Measurements from ENCODE around the gene BCAP29.

BCAP29 gene

GRCh38 chr7:107593025-107593410 lies 13.0 kb downstream of the BCAP29 start:
- POLR2A ChIA-PET, result no interaction called here
- CTCF ChIA-PET, result interaction anchor here (1.1 to 1.7 kb wide), 4 partner anchors 17 to 645 kb away, joined by 3 read pairs; no protein-coding TSS in a partner anchor
- DNase-seq (ENCODE audit: extremely low spot score), result no peak
- TF ChIP-seq CTCF (IDR thresholded peaks at IDR 0.05; ENCODE audit: control extremely low read depth, extremely low read depth, low read depth, missing control alignments), result no peak

GRCh38 chr7:107594961-107595737 lies 15.1 kb downstream of the BCAP29 start:
- no peak for TF ChIP-seq CTCF (IDR thresholded peaks at IDR 0.05; ENCODE audit: control extremely low read depth, extremely low read depth, low read depth, missing control alignments)
- ChIA-PET CTCF (interaction anchor here (1.0 to 1.8 kb wide), 2 partner anchors 10 to 16 kb away, joined by 3 to 4 read pairs; no protein-coding TSS in a partner anchor), POLR2A (no interaction called here)
- no peak for DNase-seq (ENCODE audit: extremely low spot score)

GRCh38 chr7:107596881-107597581 lies 17.0 kb downstream of the BCAP29 start:
- ChIA-PET POLR2A (no interaction called here), CTCF (interaction anchor here (0.9 to 1.4 kb wide), 4 partner anchors 7 to 49 kb away, joined by 3 read pairs; no protein-coding TSS in a partner anchor)
- DNase-seq (ENCODE audit: extremely low spot score), result no peak
- no peak for TF ChIP-seq CTCF (IDR thresholded peaks at IDR 0.05; ENCODE audit: control extremely low read depth, extremely low read depth, low read depth, missing control alignments)

- no peak for TF ChIP-seq CTCF (IDR thresholded peaks at IDR 0.05; ENCODE audit: control extremely low read depth, extremely low read depth, low read depth, missing control alignments)
- ChIA-PET POLR2A (no interaction called here), CTCF (interaction anchor here (0.9 to 1.4 kb wide), 4 partner anchors 8 to 48 kb away, joined by 3 read pairs; no protein-coding TSS in a partner anchor)
- DNase-seq (ENCODE audit: extremely low spot score), result no peak
Observed at GRCh38 chr7:107597582-107597916, 17.5 kb downstream of the BCAP29 start.

- DNase-seq (ENCODE audit: extremely low spot score), result no peak
- TF ChIP-seq CTCF (IDR thresholded peaks at IDR 0.05; ENCODE audit: control extremely low read depth, extremely low read depth, low read depth, missing control alignments), result no peak
- ChIA-PET POLR2A (no interaction called here), CTCF (interaction anchor here (0.9 to 1.4 kb wide), 3 partner anchors 8 to 48 kb away, joined by 3 read pairs; no protein-coding TSS in a partner anchor)
Observed at GRCh38 chr7:107597953-107598352, 17.9 kb downstream of the BCAP29 start.

- POLR2A ChIA-PET, result no interaction called here
- CTCF ChIA-PET, result interaction anchor here (1.3 kb wide), 1 partner anchor 9 kb away, joined by 5 read pairs; no protein-coding TSS in a partner anchor
- DNase-seq (ENCODE audit: extremely low spot score), result no peak
- TF ChIP-seq CTCF (IDR thresholded peaks at IDR 0.05; ENCODE audit: control extremely low read depth, extremely low read depth, low read depth, missing control alignments), result no peak
Observed at GRCh38 chr7:107599262-107599661, 19.2 kb downstream of the BCAP29 start.

Measured in GM10248 (cell line).